GM19438 (cell line): ENCODE data around the gene ZDHHC6.
"Not testable (repeated sequence)": the region's sequence is repeated elsewhere in the genome, so short reads cannot be mapped to it uniquely, and the experiment has no call there.

ENCODE experiments used
- ATAC-seq: cut with Tn5 transposase; IDR thresholded peaks from one replicate; pipeline ENCODE4 v1.9.1; 2021; ENCODE audit warnings: low read depth; ENCODE audit not compliant: unreplicated experiment

ZDHHC6 gene

DNA sequence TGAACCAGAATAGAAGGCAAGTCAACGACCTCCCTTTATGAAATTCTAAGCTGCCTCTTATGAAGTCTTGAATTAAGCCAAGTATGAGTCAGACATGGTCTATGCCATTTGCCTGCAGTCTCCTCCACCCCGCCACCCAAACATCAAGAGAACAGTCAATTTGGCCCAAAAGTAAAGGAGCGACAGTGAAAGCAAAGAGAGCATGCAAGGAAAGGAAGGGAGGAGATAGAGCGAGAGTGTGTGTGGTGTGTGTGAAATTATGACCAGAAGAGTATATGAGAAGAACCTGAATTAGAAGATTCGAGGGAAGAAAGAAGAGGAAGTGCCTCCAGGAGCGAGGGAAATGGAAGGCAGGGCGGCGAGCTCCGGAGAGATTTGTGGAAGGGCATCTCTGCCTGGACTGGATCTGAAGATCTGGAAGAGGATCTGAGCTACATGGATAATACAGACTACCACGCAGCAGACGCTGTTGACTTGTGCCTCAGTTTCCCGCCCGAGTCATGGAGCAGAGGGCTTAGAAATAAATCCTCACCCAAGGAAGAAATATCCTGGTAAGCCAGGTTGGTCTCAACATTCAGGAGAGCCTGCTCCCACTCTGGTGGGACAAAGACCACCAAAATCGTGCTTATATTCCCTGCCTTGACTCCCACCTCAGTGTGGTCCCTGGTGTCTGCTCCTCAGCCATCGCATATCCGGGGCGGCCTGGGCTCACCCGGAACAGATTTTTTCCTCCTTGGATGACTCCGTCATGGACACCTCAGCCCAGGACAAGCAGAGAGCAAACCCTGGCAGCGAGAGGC, 459 bp downstream of the ZDHHC6 start:
- ATAC-seq: peak; percentile 38

- no peak for ATAC-seq
Observed at GRCh38 chr10:112442063-112442462, 4.7 kb downstream of the ZDHHC6 start.

GRCh38 chr10:112441520-112441919, 5.2 kb downstream of the ZDHHC6 start:
- no peak for ATAC-seq

DNA sequence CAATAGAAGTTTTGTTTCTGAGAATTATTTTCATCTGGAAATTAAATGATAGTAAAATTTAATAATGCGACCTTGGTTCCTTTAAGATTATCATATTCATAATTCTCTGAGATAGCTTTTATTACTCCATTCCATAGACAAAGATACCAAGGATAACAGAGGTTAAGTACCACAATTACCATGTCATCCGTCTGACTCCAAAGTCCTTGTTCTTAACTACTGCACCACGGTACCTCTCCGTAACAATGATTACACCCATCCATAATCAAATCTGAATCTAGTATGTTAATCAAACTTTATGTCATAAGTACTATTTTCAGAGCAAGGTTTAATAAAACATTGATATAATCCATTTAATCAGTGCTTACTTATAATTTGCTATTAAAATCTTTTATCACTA, 8.4 kb downstream of the ZDHHC6 start:
- ATAC-seq: no peak

- no peak for ATAC-seq
Observed at GRCh38 chr10:112434988-112435619, 11.6 kb downstream of the ZDHHC6 start.

- no peak for ATAC-seq
Observed at GRCh38 chr10:112433136-112433535, 13.6 kb downstream of the ZDHHC6 start.

DNA sequence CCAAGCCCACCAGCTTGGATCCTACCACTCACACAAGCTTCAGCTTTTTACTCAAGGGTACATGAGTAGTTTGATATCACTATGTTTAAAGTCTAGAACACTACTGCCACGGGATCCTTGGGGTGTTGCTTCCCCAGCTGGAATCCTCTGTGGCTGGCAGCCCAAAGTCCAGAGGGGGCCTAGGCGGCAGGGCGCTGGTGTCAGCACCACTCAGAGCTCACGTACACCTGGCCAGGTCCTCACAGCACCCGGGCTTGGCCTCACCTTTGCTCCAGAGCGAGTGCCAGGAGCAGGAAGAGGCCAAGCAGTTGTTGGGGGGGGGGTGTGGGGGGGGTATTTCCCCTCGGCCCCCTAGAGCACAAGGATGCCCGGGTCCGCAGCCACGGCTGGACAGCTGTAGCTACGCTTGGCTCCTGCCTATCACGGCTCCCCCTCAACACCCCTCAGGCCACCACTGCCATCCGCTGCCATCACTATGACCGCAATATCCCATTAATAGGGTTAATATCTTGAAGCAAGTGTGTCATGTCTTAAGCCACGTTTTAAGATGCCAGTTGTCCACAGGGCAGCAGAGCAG, 17.0 kb downstream of the ZDHHC6 start:
- no peak for ATAC-seq

DNA sequence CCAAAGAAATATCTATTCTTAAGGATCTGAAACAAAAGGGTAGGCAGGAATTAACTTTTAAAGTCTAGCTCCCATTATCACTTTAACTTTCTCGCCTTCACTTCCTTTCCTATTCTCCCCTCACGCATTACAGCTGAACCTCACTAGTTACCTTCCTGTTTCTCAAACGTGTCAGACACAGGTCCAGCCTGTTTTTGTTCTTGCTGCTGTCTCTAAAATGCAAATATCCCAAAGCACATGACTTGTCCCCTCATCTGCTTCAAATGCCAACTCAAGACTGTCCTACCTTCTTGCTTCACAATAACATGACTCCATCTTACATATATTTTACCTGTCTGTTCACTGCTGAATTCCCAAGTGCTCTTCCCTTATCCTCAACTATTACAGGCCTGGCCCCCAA, 17.6 kb downstream of the ZDHHC6 start:
- no peak for ATAC-seq

DNA sequence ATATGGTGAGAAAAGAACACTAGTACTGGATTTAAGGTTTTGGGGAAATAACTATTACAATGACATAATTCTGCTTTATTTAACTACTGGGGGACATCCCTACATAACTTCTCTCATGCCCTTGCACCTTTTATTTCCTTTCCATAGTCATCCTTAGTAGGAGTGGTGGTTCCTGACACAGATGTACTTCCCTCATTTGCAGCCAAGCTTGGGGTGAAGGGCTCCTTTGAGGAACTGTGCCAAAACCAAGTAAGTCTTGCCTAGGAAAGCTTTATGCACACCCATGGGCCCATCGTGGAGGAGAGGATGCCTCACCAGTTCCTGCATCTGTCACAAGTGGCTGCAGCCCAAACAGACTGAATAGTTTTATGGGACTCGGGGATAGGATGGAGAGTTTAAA, 20.6 kb downstream of the ZDHHC6 start:
- ATAC-seq: no peak

DNA sequence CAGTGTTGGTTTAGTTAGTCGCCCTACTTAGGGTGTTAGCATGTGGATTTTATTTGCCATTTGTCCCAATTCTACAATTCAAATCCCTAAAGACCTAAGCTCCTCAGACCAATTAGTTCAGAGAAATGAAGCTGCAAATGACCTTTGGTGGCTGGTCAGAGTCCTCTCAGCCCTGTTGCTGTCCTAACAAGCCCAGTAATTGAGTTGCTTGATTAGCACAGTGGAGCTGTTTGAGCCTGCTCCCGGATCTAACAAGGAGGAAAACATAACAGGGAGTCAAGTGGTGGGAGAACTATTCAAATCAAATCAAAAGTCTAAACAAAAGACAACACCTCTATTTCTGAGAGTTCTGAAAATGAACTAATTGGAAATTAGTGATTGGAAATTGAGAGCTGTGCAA, 22.1 kb downstream of the ZDHHC6 start:
- ATAC-seq: no peak

DNA sequence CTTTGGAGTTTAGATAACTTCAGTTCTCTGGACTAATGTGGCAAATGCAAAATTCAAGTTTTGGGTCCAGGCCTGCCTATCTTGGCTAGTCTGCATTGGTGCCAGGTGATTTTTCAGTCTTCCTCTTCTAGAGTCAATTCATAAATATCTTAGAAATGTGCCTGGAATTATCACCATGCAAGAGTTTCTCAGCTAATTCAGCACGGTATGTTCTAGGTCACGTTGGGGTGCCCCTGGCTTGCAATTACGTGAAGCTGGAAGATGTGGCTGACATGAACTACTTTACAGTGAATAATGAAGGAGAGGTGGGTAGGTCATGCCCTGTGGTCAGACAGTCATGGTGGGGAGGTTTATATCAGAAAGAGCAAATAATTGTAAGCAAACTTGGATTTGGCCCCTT, 25.0 kb downstream of the ZDHHC6 start:
- no peak for ATAC-seq

DNA sequence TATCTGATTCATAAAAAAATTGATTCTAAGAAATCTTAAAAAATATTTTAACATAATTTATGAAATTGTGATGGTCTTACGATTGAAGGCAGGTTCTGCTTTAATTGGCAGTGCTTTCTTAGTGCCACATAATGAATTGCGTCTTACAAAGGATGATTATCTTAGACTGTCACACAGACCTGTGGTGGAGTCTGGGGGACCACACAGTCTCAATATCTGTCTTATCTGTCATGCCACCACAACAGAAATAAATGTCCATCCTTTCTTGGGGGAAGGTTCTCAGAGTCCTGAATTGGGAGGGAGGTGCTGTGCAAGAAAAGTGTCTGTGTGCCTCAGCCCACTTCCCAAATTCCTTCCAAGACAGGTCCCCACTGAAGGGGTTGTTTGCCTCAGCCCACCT, 34.0 kb downstream of the ZDHHC6 start:
- no peak for ATAC-seq

DNA sequence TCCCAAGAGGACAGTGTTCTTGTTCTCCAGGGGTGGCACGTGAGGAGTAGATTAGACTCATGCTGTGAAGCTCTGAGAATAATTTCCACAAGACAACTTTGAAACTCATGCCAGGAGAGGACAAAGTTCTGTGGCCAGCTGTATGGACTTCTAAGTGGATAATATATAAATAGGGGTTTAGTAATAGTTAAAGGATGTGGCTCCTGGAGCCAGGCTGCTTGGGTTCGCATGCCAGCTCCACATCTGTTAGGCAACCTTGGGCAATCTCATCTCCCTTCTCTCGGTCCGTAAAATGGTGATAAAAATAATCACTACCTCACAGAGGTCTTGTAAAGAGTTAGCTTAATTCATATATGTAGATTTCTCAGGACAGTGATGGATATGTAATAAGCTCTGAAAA, 37.0 kb downstream of the ZDHHC6 start:
- no peak for ATAC-seq

- no peak for ATAC-seq
Observed at GRCh38 chr10:112409299-112409698, 37.4 kb downstream of the ZDHHC6 start.

GRCh38 chr10:112407696-112408095, 39.0 kb downstream of the ZDHHC6 start:
- no peak for ATAC-seq

- not testable (repeated sequence) for ATAC-seq
Observed at GRCh38 chr10:112406806-112407205, 39.9 kb downstream of the ZDHHC6 start.

GRCh38 chr10:112404617-112405016, 42.1 kb downstream of the ZDHHC6 start:
- no peak for ATAC-seq

DNA sequence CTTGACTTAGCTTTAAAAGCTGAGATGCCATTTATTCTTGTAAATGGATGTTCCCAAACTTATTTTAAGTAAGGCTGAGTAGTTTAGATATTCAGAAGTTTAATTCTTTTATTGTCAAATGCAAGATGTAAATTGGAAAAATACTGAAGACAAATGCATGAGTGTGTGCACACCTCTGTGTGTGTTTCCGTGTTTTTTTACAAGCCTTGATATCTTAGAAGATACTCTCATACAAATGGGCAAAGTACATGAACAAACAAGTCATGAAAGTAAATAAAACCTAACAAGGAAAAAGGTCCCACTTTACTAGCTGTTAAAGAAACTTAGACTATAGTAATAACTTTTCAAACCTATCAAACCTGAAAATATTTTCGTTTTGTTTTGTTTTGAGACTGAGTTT, 43.8 kb downstream of the ZDHHC6 start:
- ATAC-seq: no peak

DNA sequence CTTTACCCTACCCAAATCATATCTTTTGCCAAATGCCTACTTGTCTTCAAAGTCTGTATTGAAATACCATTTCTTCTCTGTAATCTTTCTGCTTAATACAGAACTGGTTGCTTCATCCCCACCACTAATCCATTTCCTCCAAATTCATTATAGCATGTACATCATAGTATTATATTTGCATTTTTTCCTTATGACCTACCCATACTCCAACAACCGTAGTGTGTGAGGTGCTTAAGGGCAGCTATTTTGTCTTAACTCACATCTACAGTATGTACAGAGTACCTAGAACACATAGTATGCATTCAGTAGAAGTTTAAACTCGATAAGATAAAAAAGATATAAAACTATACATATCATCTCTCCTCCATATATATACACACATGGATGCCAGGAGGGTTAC, 49.1 kb downstream of the ZDHHC6 start:
- no peak for ATAC-seq

DNA sequence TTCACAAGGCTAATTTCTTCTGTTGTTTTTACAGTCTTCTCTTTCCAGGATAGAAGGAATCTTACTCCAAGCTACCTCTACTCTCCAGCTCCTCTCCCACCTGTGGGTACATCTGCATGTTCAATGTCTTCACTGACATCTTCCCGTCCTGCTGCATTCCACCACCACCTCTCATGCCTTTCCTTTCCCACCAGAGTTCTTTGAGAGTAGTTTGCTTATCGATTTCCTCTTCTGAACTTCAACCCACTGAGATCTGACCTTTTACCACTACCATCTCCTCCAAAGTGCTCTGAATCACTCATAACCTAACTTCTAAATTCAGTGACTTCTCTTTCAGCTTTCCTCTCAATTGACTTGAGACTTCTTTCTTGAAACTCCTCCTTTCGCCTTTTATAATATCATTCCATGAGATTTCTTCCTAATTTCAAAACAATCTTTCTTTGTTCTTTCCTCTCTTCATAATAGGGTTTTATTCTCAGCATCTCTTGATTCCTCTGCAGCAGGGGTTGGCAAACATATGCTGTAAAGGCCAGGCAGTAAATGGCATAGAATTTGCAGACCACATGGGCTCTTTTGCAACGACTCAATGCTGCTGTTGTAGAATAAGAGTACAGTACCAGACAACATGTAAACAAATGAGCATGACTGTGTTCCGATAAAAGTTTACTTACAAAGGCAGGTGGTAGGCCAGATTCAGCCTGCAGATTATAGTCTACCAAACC, 50.7 kb downstream of the ZDHHC6 start:
- ATAC-seq: no peak

- ATAC-seq: no peak
Observed at GRCh38 chr10:112394475-112394875, 52.2 kb downstream of the ZDHHC6 start.
